SK-N-SH treated with all-trans-retinoic acid at 6 μM for 48 hours (cell line): ENCODE measurements around the gene LARP4B.

Experiments used
- ATAC-seq: fragments of 200-7000 bp; cut with Tn5 transposase; 3 replicates; pipeline ENCODE4 v1.9.1; 2020; ENCODE audit warnings: mild to moderate bottlenecking, moderate library complexity
- ARNTL ChIP-seq: fragments of 450-650 bp; formaldehyde crosslinking; IDR thresholded peaks from 2 replicates; pipeline ENCODE4 v1.5.0; 2020; ENCODE audit warnings: low read depth, mild to moderate bottlenecking, moderate library complexity, borderline replicate concordance
- BACH2 ChIP-seq: fragments of 250-450 bp; sonication (Bioruptor Pico); IDR thresholded peaks from 2 replicates; pipeline ENCODE4 v1.9.0; 2021; ENCODE audit warnings: mild to moderate bottlenecking, borderline replicate concordance
- CSDC2 ChIP-seq: fragments of 250-450 bp; sonication (Bioruptor Pico); IDR thresholded peaks from 2 replicates; pipeline ENCODE4 v1.5.0; 2020; ENCODE audit warnings: mild to moderate bottlenecking, moderate library complexity
- CSRNP3 ChIP-seq: fragments of 250-450 bp; sonication (Bioruptor Pico); IDR thresholded peaks from 2 replicates; pipeline ENCODE4 v1.5.1; 2021; ENCODE audit warnings: mild to moderate bottlenecking, moderate library complexity
- ESRRG ChIP-seq: fragments of 250-450 bp; sonication (Bioruptor Pico); IDR thresholded peaks from 2 replicates; pipeline ENCODE4 v1.6.1; 2021; ENCODE audit warnings: mild to moderate bottlenecking
- GLIS3 ChIP-seq: fragments of 250-450 bp; sonication (Bioruptor Pico); IDR thresholded peaks from 2 replicates; pipeline ENCODE4 v1.5.0; 2020; ENCODE audit warnings: mild to moderate bottlenecking, moderate library complexity
- ISL1 ChIP-seq: fragments of 250-450 bp; sonication (Bioruptor Pico); IDR thresholded peaks from 2 replicates; pipeline ENCODE4 v2.1.2; 2022; ENCODE audit warnings: mild to moderate bottlenecking, moderate library complexity
- OSR1 ChIP-seq: fragments of 250-450 bp; sonication (Bioruptor Pico); IDR thresholded peaks from 2 replicates; pipeline ENCODE4 v1.8.0; 2022; ENCODE audit warnings: moderate library complexity, mild to moderate bottlenecking, inconsistent platforms
- PPARA ChIP-seq: fragments of 250-450 bp; sonication (Bioruptor Pico); IDR thresholded peaks from 2 replicates; pipeline ENCODE4 v1.5.0; 2020; ENCODE audit warnings: mild to moderate bottlenecking, borderline replicate concordance
- RARB ChIP-seq: fragments of 250-450 bp; sonication (Bioruptor Pico); IDR thresholded peaks from 2 replicates; pipeline ENCODE4 v1.8.0; 2021; ENCODE audit warnings: mild to moderate bottlenecking, moderate library complexity
- SNAI2 ChIP-seq: fragments of 250-450 bp; sonication (Bioruptor Pico); IDR thresholded peaks from 2 replicates; pipeline ENCODE4 v1.5.0; 2020; ENCODE audit warnings: mild to moderate bottlenecking, moderate library complexity
- TCF4 ChIP-seq: fragments of 250-450 bp; sonication (Bioruptor Pico); IDR thresholded peaks from 2 replicates; pipeline ENCODE4 v1.8.0; 2021; ENCODE audit warnings: mild to moderate bottlenecking, moderate library complexity, borderline replicate concordance
- TOX ChIP-seq: fragments of 250-450 bp; sonication (Bioruptor Pico); IDR thresholded peaks from 2 replicates; pipeline ENCODE4 v1.8.0; 2021; ENCODE audit warnings: mild to moderate bottlenecking, moderate library complexity, borderline replicate concordance
- ZC3H10 ChIP-seq: fragments of 250-450 bp; sonication (Bioruptor Pico); IDR thresholded peaks from 2 replicates; pipeline ENCODE4 v1.5.1; 2021; ENCODE audit warnings: mild to moderate bottlenecking, moderate library complexity
- ZFP3 ChIP-seq: fragments of 250-450 bp; sonication (Bioruptor Pico); IDR thresholded peaks from 2 replicates; pipeline ENCODE4 v1.5.0; 2020; ENCODE audit warnings: mild to moderate bottlenecking, moderate library complexity
- ZFP30 ChIP-seq: fragments of 450-650 bp; formaldehyde crosslinking; IDR thresholded peaks from 2 replicates; pipeline ENCODE4 v1.5.0; 2022; ENCODE audit warnings: mild to moderate bottlenecking, moderate library complexity
- ZNF565 ChIP-seq: fragments of 450-650 bp; formaldehyde crosslinking; conservative IDR thresholded peaks from 2 replicates; pipeline ENCODE4 v1.5.0; 2020; ENCODE audit warnings: low read depth, mild to moderate bottlenecking, moderate library complexity
- ZNF70 ChIP-seq: fragments of 450-650 bp; formaldehyde crosslinking; IDR thresholded peaks from 2 replicates; pipeline ENCODE4 v1.5.0; 2020; ENCODE audit warnings: mild to moderate bottlenecking, moderate library complexity
- ZNF8 ChIP-seq: fragments of 450-650 bp; formaldehyde crosslinking; IDR thresholded peaks from 2 replicates; pipeline ENCODE4 v1.5.0; 2020; ENCODE audit warnings: mild to moderate bottlenecking, moderate library complexity
- TF ChIP-seq, protein P1 (sequence below): fragments of 250-450 bp; sonication (Bioruptor Pico); IDR thresholded peaks from 2 replicates; pipeline ENCODE4 v1.8.0; 2021; ENCODE audit warnings: low read depth, mild to moderate bottlenecking, moderate library complexity, borderline replicate concordance
- TF ChIP-seq, protein P2 (sequence below): fragments of 250-450 bp; sonication (Bioruptor Pico); IDR thresholded peaks from 2 replicates; pipeline ENCODE4 v1.5.0; 2020; ENCODE audit warnings: mild to moderate bottlenecking, moderate library complexity

The LARP4B gene

DNA sequence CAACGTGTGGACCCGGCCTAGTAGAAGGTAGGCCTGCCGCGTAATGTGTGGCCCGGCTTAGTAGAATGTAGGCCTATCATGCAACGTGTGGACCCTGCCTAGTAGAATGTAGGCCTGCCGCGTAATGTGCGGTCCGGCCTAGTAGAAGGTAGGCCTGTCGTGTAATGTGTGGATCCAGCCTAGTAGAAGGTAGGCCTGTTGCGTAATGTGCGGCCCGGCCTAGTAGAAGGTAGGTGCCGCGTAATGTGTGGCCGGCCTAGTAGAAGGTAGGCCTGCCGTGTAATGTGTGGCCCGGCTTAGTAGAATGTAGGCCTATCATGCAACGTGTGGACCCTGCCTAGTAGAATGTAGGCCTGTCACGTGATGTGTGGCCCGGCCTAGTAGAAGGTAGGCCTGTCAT is 44.8 kb upstream of the LARP4B start:
- TF ChIP-seq ZFP3 (CRISPR knock-in tag) (no peak), ZC3H10 (CRISPR knock-in tag) (no peak), PPARA (CRISPR knock-in tag) (no peak), CSRNP3 (CRISPR knock-in tag) (no peak), ZFP30 (CRISPR knock-in tag) (no peak), ZNF70 (no peak), TCF4 (CRISPR knock-in tag) (no peak), CSDC2 (CRISPR knock-in tag) (no peak), ESRRG (CRISPR knock-in tag) (no peak)
- TF ChIP-seq, protein P1, sequence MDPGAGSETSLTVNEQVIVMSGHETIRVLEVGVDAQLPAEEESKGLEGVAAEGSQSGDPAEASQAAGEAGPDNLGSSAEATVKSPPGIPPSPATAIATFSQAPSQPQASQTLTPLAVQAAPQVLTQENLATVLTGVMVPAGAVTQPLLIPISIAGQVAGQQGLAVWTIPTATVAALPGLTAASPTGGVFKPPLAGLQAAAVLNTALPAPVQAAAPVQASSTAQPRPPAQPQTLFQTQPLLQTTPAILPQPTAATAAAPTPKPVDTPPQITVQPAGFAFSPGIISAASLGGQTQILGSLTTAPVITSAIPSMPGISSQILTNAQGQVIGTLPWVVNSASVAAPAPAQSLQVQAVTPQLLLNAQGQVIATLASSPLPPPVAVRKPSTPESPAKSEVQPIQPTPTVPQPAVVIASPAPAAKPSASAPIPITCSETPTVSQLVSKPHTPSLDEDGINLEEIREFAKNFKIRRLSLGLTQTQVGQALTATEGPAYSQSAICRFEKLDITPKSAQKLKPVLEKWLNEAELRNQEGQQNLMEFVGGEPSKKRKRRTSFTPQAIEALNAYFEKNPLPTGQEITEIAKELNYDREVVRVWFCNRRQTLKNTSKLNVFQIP (CRISPR knock-in tag): no peak
- ATAC-seq: no peak

- no peak for ATAC-seq
- TF ChIP-seq, protein P2, sequence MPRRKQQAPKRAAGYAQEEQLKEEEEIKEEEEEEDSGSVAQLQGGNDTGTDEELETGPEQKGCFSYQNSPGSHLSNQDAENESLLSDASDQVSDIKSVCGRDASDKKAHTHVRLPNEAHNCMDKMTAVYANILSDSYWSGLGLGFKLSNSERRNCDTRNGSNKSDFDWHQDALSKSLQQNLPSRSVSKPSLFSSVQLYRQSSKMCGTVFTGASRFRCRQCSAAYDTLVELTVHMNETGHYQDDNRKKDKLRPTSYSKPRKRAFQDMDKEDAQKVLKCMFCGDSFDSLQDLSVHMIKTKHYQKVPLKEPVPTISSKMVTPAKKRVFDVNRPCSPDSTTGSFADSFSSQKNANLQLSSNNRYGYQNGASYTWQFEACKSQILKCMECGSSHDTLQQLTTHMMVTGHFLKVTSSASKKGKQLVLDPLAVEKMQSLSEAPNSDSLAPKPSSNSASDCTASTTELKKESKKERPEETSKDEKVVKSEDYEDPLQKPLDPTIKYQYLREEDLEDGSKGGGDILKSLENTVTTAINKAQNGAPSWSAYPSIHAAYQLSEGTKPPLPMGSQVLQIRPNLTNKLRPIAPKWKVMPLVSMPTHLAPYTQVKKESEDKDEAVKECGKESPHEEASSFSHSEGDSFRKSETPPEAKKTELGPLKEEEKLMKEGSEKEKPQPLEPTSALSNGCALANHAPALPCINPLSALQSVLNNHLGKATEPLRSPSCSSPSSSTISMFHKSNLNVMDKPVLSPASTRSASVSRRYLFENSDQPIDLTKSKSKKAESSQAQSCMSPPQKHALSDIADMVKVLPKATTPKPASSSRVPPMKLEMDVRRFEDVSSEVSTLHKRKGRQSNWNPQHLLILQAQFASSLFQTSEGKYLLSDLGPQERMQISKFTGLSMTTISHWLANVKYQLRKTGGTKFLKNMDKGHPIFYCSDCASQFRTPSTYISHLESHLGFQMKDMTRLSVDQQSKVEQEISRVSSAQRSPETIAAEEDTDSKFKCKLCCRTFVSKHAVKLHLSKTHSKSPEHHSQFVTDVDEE (CRISPR knock-in tag): no peak
- no peak for TF ChIP-seq ZNF8 (CRISPR knock-in tag)
- no peak for TF ChIP-seq ZFP3 (CRISPR knock-in tag)
- TF ChIP-seq ZC3H10 (CRISPR knock-in tag): no peak
- TF ChIP-seq CSRNP3 (CRISPR knock-in tag): no peak
- TF ChIP-seq ZNF565 (CRISPR knock-in tag): no peak
- TF ChIP-seq ZFP30 (CRISPR knock-in tag): no peak
- no peak for TF ChIP-seq RARB
- no peak for TF ChIP-seq TOX
- TF ChIP-seq PPARA (CRISPR knock-in tag): no peak
- TF ChIP-seq SNAI2: no peak
- TF ChIP-seq ARNTL (CRISPR knock-in tag): no peak
- TF ChIP-seq ESRRG (CRISPR knock-in tag): no peak
- no peak for TF ChIP-seq ISL1 (CRISPR knock-in tag)
- no peak for TF ChIP-seq BACH2 (CRISPR knock-in tag)
Observed at GRCh38 chr10:974785-975074, 43.2 kb upstream of the LARP4B start.

GRCh38 chr10:974038-974784 is 42.7 kb upstream of the LARP4B start:
- no peak for ATAC-seq
- no peak for TF ChIP-seq ESRRG (CRISPR knock-in tag)
- TF ChIP-seq OSR1: no peak
- no peak for TF ChIP-seq SNAI2
- TF ChIP-seq CSRNP3 (CRISPR knock-in tag): no peak
- TF ChIP-seq, protein P2 (CRISPR knock-in tag): no peak
- no peak for TF ChIP-seq RARB
- no peak for TF ChIP-seq GLIS3 (CRISPR knock-in tag)
- no peak for TF ChIP-seq ISL1 (CRISPR knock-in tag)
- no peak for TF ChIP-seq TOX
